Stimulated activated CD4-positive, alpha-beta T cell treated with anti-CD3 and anti-CD28 coated beads, Interleukin-12 subunit alpha, Interleukin-12 subunit beta, amount 100 ng/mL, for 48 hours (primary cell): ENCODE results near the gene ME3.

Experiments used
- DNase-seq, 3 donors: peaks; one replicate each; pipeline ENCODE4 v3.0.0-alpha.2; 2020; ENCODE audit warnings: low read depth in 2 of 3, low spot score in 1 of 3

The ME3 gene

GRCh38 chr11:86397351-86397750 is 275.1 kb downstream of the ME3 start:
- DNase-seq = no peak

GRCh38 chr11:86396396-86396795 is 276.0 kb downstream of the ME3 start:
- no peak for DNase-seq

GRCh38 chr11:86395061-86395551 is 277.3 kb downstream of the ME3 start:
- no peak for DNase-seq
